EH (cell line): ENCODE results near the gene TRMT10B.
"Not testable (repeated sequence)": the region's sequence is repeated elsewhere in the genome, so short reads cannot be mapped to it uniquely, and the experiment has no call there.

Source experiments
- DNase-seq: peaks from one replicate; pipeline ENCODE4 v3.0.0-alpha.2; 2015; ENCODE audit warnings: low read depth

TRMT10B gene

GRCh38 chr9:37751186-37751585 is 2.4 kb upstream of the TRMT10B start:
- no peak for DNase-seq

GRCh38 chr9:37751704-37752103 is 1.9 kb upstream of the TRMT10B start:
- not testable (repeated sequence) for DNase-seq

- not testable (repeated sequence) for DNase-seq
These were observed 1.5 kb upstream of the TRMT10B start for GRCh38 chr9:37752112-37752511.

GRCh38 chr9:37752642-37753488 is 740 bp upstream of the TRMT10B start:
- no peak for DNase-seq

GRCh38 chr9:37758747-37759146 is 5.1 kb downstream of the TRMT10B start:
- DNase-seq: no peak

GRCh38 chr9:37760416-37761161 is 7.0 kb downstream of the TRMT10B start:
- DNase-seq: peak; percentile 73

GRCh38 chr9:37761511-37761910 is 7.9 kb downstream of the TRMT10B start:
- peak; percentile 86 for DNase-seq

GRCh38 chr9:37765263-37765662 is 11.7 kb downstream of the TRMT10B start:
- DNase-seq: not testable (repeated sequence)

- no peak for DNase-seq
These were observed 15.7 kb downstream of the TRMT10B start for GRCh38 chr9:37769306-37769705.

- no peak for DNase-seq
These were observed 16.4 kb downstream of the TRMT10B start for GRCh38 chr9:37769995-37770394.

- peak; percentile 32 for DNase-seq
These were observed 21.8 kb downstream of the TRMT10B start for GRCh38 chr9:37775216-37775919.

GRCh38 chr9:37776328-37776727 is 22.7 kb downstream of the TRMT10B start:
- DNase-seq: peak; percentile 69

- DNase-seq: no peak
These were observed 24.9 kb downstream of the TRMT10B start for GRCh38 chr9:37778534-37778933.

GRCh38 chr9:37784291-37784615 is 30.6 kb downstream of the TRMT10B start:
- DNase-seq: peak; percentile 20

GRCh38 chr9:37784616-37785483 is 31.2 kb downstream of the TRMT10B start, which contains the start of gene EXOSC3:
Gene EXOSC3 (minus strand): TSS chr9:37785064. CDS start chr9:37785044, 20 bp downstream.
- DNase-seq: peak; percentile 93

- DNase-seq: no peak
These were observed 33.5 kb downstream of the TRMT10B start for GRCh38 chr9:37787059-37787458.

GRCh38 chr9:37788332-37788731 is 34.7 kb downstream of the TRMT10B start:
- DNase-seq: no peak

GRCh38 chr9:37790096-37790495 is 36.5 kb downstream of the TRMT10B start:
- no peak for DNase-seq

GRCh38 chr9:37792122-37792521 is 38.5 kb downstream of the TRMT10B start:
- no peak for DNase-seq

GRCh38 chr9:37796232-37796631 is 42.6 kb downstream of the TRMT10B start:
- DNase-seq: no peak

- DNase-seq: no peak
These were observed 45.1 kb downstream of the TRMT10B start for GRCh38 chr9:37798677-37799076.
